HepG2 (cell line): ENCODE measurements around the gene NEURL1. TPM values are rescaled to one million over a fixed set of nuclear protein-coding genes. Genes with fewer than 3 reads are reported as not detected.

Experiments
- ATAC-seq: fragments of 200-7000 bp; cut with Tn5 transposase; 3 replicates; pipeline ENCODE4 v1.9.1; 2020; ENCODE audit warnings: mild to moderate bottlenecking, moderate library complexity
- BruUV-seq: library from RNA; stranded (reverse); fragments of 400-500 nt; replicated peaks from 2 replicates; lab custom pipeline; 2021; lab: Mats Ljungman, UMichigan
- CTCF ChIA-PET: fragments of 300-600 bp; formaldehyde crosslinking; extraction: SDS; loops from one replicate; lab custom pipeline; 2021; ENCODE audit warnings: low total read pairs, inconsistent platforms, low intra/inter-chr PET ratio; lab: Yijun Ruan, JAX
- POLR2A ChIA-PET: fragments of 350-600 bp; sonication (Branson Sonifier 250); formaldehyde crosslinking; loops from one replicate; lab custom pipeline; 2020; ENCODE audit warnings: antibody characterized with exemption, inconsistent platforms; lab: Yijun Ruan, JAX
- DNase-seq: peaks from one replicate; pipeline ENCODE4 v3.0.0-alpha.2; 2015; ENCODE audit warnings: low spot score
- FAIRE-seq: peaks from 3 replicates; lab custom pipeline; 2011; peaks lifted over from hg19 to GRCh38; lab: Jason Lieb, UNC
- H2AFZ ChIP-seq: one replicate; pipeline ENCODE4 v1.6.1; 2011; ENCODE audit warnings: low read length, inconsistent platforms
- H3K27ac ChIP-seq: fragments of 300-600 bp; 3 replicates; pipeline ENCODE4 v1.8.0; 2011; ENCODE audit warnings: mixed run types, mild to moderate bottlenecking, mixed read lengths, low read length, inconsistent platforms; ENCODE audit not compliant: insufficient read depth; ENCODE audit errors: extremely low read length
- H3K27me3 ChIP-seq, 2 experiments: fragments of 200-600 bp in 1 of 2; 2 replicates in 1 of 2; 3 replicates in 1 of 2; pipeline versions ENCODE4 v1.6.0 to v1.8.0; 2011; ENCODE audit warnings: low read length in 2 of 2, mild to moderate bottlenecking in 2 of 2, moderate library complexity in 2 of 2, inconsistent platforms in 1 of 2; ENCODE audit not compliant: insufficient read depth in 2 of 2, control insufficient read depth in 1 of 2
- H3K36me3 ChIP-seq, 2 experiments: fragments of 200-600 bp in 1 of 2; replicated peaks in 1 of 2; 2 replicates in 1 of 2; 3 replicates in 1 of 2; pipeline versions ENCODE4 v1.5.1 to v1.8.0; 2011; ENCODE audit warnings: low read length in 2 of 2, inconsistent platforms in 1 of 2; ENCODE audit not compliant: insufficient read depth in 2 of 2, control insufficient read depth in 1 of 2
- H3K4me1 ChIP-seq: 2 replicates; pipeline ENCODE4 v1.5.1; 2012; ENCODE audit warnings: low read length, inconsistent platforms; ENCODE audit not compliant: insufficient read depth
- H3K4me2 ChIP-seq: 2 replicates; pipeline ENCODE4 v1.6.0; 2011; ENCODE audit warnings: low read depth, low read length, inconsistent platforms
- H3K4me3 ChIP-seq, 3 experiments: fragments of 200-600 bp in 1 of 3; sonication (generic), shearing (Covaris generic) in 1 of 3; replicated peaks in 1 of 3; 2 replicates each; pipeline ENCODE4 v1.5.1; 2011 to 2016; ENCODE audit warnings: low read length in 3 of 3, inconsistent platforms in 2 of 3, low read depth in 2 of 3, mild to moderate bottlenecking in 2 of 3, control low read depth in 1 of 3, mixed read lengths in 1 of 3; ENCODE audit not compliant: insufficient read depth in 1 of 3
- H3K79me2 ChIP-seq: one replicate; pipeline ENCODE4 v1.6.1; 2011; ENCODE audit warnings: low read length, inconsistent platforms; ENCODE audit not compliant: insufficient read depth
- H3K9ac ChIP-seq: 2 replicates; pipeline ENCODE4 v1.6.0; 2011; ENCODE audit warnings: mild to moderate bottlenecking, low read depth, low read length, inconsistent platforms; ENCODE audit not compliant: insufficient read depth
- H3K9me3 ChIP-seq: 2 replicates; pipeline ENCODE4 v1.5.1; 2012; ENCODE audit warnings: mild to moderate bottlenecking, low read length
- H4K20me1 ChIP-seq: 2 replicates; pipeline ENCODE4 v1.6.0; 2011; ENCODE audit warnings: inconsistent platforms, mild to moderate bottlenecking, low read length, moderate library complexity; ENCODE audit not compliant: insufficient read depth
- AGO2 ChIP-seq: fragments of 200-400 bp; formaldehyde crosslinking; optimal IDR thresholded peaks from 2 replicates; pipeline ENCODE3; 2017; ENCODE audit warnings: mild to moderate bottlenecking, low read depth, low read length, moderate library complexity
- KDM1A ChIP-seq: IDR thresholded peaks from 2 replicates; pipeline ENCODE4 v1.6.1; 2016; ENCODE audit warnings: missing compliant biosample characterization
- KLF6 ChIP-seq: IDR thresholded peaks from 2 replicates; pipeline ENCODE4 v1.8.0; 2016; ENCODE audit warnings: missing biosample characterization, missing genetic modification reagents
- MLXIP ChIP-seq: sonication (generic); formaldehyde crosslinking; IDR thresholded peaks from 2 replicates; pipeline ENCODE4 v1.9.0; 2021; ENCODE audit warnings: missing genetic modification reagents, borderline replicate concordance
- ZBTB26 ChIP-seq: IDR thresholded peaks from 2 replicates; pipeline ENCODE4 v1.6.1; 2016; ENCODE audit warnings: missing compliant biosample characterization, missing genetic modification reagents, borderline replicate concordance
- ZBTB38 ChIP-seq: sonication (generic); formaldehyde crosslinking; IDR thresholded peaks from 2 replicates; pipeline ENCODE4 v1.5.1; 2020; ENCODE audit warnings: mild to moderate bottlenecking, missing genetic modification reagents
- ZNF136 ChIP-seq: sonication (generic); formaldehyde crosslinking; IDR thresholded peaks from 2 replicates; pipeline ENCODE4 v1.8.1; 2022; ENCODE audit warnings: low read depth, mild to moderate bottlenecking, moderate library complexity, missing genetic modification reagents
- ZNF224 ChIP-seq: sonication (generic); formaldehyde crosslinking; IDR thresholded peaks from 2 replicates; pipeline ENCODE4 v1.5.0; 2020; ENCODE audit warnings: mild to moderate bottlenecking, missing genetic modification reagents
- ZNF253 ChIP-seq: sonication (generic); formaldehyde crosslinking; IDR thresholded peaks from 2 replicates; pipeline ENCODE4 v1.8.0; 2022; ENCODE audit warnings: mild to moderate bottlenecking, missing genetic modification reagents, borderline replicate concordance
- ZNF850 ChIP-seq: sonication (generic); formaldehyde crosslinking; conservative IDR thresholded peaks from 2 replicates; pipeline ENCODE4 v1.9.0; 2021; ENCODE audit warnings: mild to moderate bottlenecking, missing genetic modification reagents
- WGBS: methylation state at CpG from one replicate; pipeline ENCODE4 v1.1.6; 2017; ENCODE audit warnings: low lambda C conversion rate; 5-methylcytosine and 5-hydroxymethylcytosine counted together
- in situ Hi-C: cut with HindIII; loops from 2 replicates; pipeline ENCODE4 v1.10.0; 2017; ENCODE audit warnings: low pct_unique_long_range_greater_than_20kb; ENCODE audit not compliant: extremely low pct_ligation_motif_present
- intact Hi-C: fragments of 100-400 bp; cut with micrococcal nuclease; formaldehyde crosslinking; loops from one replicate; pipeline ENCODE4 v1.10.0; 2022; ENCODE audit not compliant: unreplicated experiment
- polyA plus RNA-seq, 8 experiments: library from polyadenylated mRNA; depleted of rRNA in 3 of 8; stranded (reverse) in 7 of 8; unstranded in 1 of 8; fragments of >200 nt; fragmentation: Illumina TruSeq in 4 of 8; extraction: Trizol in 4 of 8; gene quantifications; 2 replicates each; pipeline versions ENCODE4 v1.2.1 to v1.2.3, GENCODE V29; 2011 to 2016; ENCODE audit warnings: low read depth in 4 of 8, missing spikeins in 1 of 8, mixed read lengths in 1 of 8; ENCODE audit not compliant: insufficient read depth in 1 of 8
- total RNA-seq, 5 experiments: library from RNA; depleted of rRNA; stranded (reverse); fragments of >200 nt; fragmentation: Illumina TruSeq; extraction: Trizol; gene quantifications; 2 replicates each; pipeline ENCODE4 v1.2.3, GENCODE V29; 2016; ENCODE audit warnings: low read depth in 1 of 5
- TF ChIP-seq, protein P1 (sequence below): sonication (generic); formaldehyde crosslinking; IDR thresholded peaks from 2 replicates; pipeline ENCODE4 v1.4.0; 2020; ENCODE audit warnings: missing genetic modification reagents, borderline replicate concordance

NEURL1 gene
- total and polyA plus RNA-seq, 2 of the 13 experiments (the other 11 are each of a cell fraction or from before 2014, with no cell fraction given), result not detected

DNA sequence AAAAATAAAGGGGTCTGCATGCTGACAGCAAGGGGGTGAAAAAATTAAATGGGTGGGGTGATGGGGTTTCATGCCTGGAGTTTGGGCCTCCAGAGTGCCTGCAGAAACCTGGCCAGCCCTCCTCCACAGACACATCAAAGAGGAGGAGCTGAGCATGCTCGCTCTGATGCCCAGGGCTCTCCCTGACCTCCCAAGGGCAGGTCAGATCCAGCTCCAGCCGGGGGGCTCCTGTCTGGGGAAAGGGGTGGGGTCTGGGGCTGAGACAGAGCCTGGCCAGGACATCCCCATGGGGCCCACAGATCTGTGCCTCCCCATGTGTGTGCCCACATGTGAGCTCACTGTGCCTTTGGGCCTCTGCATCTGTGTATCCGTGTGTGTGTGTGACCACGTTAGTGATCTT is 33.9 kb upstream of the NEURL1 start (continued):
- no peak for TF ChIP-seq KLF6 (CRISPR knock-in tag)
- no peak for TF ChIP-seq AGO2
- no peak for TF ChIP-seq ZNF253 (CRISPR knock-in tag)
- TF ChIP-seq ZNF224 (CRISPR knock-in tag), result no peak

GRCh38 chr10:103463499-103463898 is 30.0 kb upstream of the NEURL1 start:
- ChIA-PET CTCF (no interaction called here), POLR2A (no interaction called here)
- H2AFZ ChIP-seq, result no peak overlapping the region
- H3K4me2 ChIP-seq, result no peak overlapping the region
- 57% methylated on average over 4 of the region's 4 CpGs for WGBS
- H3K27ac ChIP-seq, result no peak overlapping the region
- H3K27me3 ChIP-seq, result peaks cover 1 to 22% of the 10 kb centered on the region in 2 experiments; a peak in 3 of 5 replicates
- H3K4me3 ChIP-seq, result no peak overlapping the region
- no peaks in the 10 kb centered on the region for H4K20me1 ChIP-seq
- ATAC-seq (no peak), DNase-seq (no peak), FAIRE-seq (no peak)
- H3K9ac ChIP-seq, result no peak overlapping the region
- no peaks in the 10 kb centered on the region for H3K79me2 ChIP-seq
- no peaks in the 10 kb centered on the region for H3K36me3 ChIP-seq
- no peaks in the 10 kb centered on the region for H3K4me1 ChIP-seq
- TF ChIP-seq, protein P1, sequence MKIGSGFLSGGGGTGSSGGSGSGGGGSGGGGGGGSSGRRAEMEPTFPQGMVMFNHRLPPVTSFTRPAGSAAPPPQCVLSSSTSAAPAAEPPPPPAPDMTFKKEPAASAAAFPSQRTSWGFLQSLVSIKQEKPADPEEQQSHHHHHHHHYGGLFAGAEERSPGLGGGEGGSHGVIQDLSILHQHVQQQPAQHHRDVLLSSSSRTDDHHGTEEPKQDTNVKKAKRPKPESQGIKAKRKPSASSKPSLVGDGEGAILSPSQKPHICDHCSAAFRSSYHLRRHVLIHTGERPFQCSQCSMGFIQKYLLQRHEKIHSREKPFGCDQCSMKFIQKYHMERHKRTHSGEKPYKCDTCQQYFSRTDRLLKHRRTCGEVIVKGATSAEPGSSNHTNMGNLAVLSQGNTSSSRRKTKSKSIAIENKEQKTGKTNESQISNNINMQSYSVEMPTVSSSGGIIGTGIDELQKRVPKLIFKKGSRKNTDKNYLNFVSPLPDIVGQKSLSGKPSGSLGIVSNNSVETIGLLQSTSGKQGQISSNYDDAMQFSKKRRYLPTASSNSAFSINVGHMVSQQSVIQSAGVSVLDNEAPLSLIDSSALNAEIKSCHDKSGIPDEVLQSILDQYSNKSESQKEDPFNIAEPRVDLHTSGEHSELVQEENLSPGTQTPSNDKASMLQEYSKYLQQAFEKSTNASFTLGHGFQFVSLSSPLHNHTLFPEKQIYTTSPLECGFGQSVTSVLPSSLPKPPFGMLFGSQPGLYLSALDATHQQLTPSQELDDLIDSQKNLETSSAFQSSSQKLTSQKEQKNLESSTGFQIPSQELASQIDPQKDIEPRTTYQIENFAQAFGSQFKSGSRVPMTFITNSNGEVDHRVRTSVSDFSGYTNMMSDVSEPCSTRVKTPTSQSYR (CRISPR knock-in tag), result no peak
- TF ChIP-seq KDM1A (CRISPR knock-in tag), result no peak
- no peak for TF ChIP-seq ZNF136
- TF ChIP-seq ZNF850 (CRISPR knock-in tag), result no peak
- TF ChIP-seq ZBTB26 (CRISPR knock-in tag), result no peak
- TF ChIP-seq MLXIP (CRISPR knock-in tag), result no peak
- no peak for TF ChIP-seq ZBTB38
- H3K9me3 ChIP-seq, result no peaks in the 10 kb centered on the region
- in situ Hi-C loops (no loop called here), intact Hi-C loops (no loop called here)
- no TSS peak for BruUV-seq
